ENCODE data around the gene RBM26. TPM values are rescaled to one million over a fixed set of nuclear protein-coding genes. Genes with fewer than 3 reads are reported as not detected.

The RBM26 gene
- total RNA-seq, 1 donor from 2014 or later, result 44.0 TPM

DNA sequence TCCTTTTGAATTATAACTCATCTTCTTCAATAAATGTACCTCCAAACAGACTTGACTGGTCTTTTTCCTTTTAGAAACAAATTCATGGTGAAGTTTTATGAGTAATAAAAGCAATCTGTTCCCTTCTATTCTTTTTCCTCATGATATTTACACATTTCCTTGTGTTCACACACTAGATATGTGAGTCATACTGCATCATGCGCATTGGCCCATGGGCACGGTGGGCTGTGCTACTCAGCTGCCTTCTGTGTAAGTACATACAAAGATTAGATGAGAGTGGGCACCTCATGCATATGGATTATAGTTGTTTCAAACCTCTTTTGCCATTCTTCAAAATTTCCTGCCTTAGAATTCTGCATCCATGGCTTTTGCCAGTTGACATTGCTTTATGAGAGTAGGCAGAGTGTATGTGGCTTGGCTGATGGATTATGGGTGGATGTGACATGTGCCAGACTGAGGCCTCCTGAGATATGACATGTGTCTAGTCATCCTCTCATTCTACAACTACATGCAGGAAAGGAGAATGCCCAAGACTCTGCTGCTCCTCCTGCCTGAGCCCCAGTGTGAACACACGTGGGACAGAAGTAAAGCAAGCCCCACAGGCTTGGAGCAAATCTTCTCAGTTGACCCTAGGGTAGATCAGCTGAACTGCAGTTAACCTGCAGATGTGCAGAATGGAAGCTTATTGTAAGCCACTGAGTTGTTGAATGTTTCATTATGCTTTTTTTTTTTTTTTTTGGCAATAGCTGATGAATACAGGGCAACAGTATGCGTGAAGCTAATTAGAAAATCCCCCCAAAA is 109.9 kb downstream of the RBM26 start:
- intact Hi-C loops (cut with DNase I), result no loop called here
- Histone ChIP-seq H3K27ac (no peak overlapping the region), H3K4me1 (no peaks in the 10 kb centered on the region), H3K36me3 (no peaks in the 10 kb centered on the region), H3K27me3 (ENCODE audit: low read depth) (no peaks in the 10 kb centered on the region), H3K4me3 (no peak overlapping the region), H3K9me3 (peaks cover 4% of the 10 kb centered on the region)
- ATAC-seq, result no peak
- DNase-seq, result no peak
- no peak for TF ChIP-seq CTCF (IDR thresholded peaks at IDR 0.05)

- no peak overlapping the region for H3K4me3 ChIP-seq
Measured at GRCh38 chr13:79290595-79291244, 115.3 kb downstream of the RBM26 start.

GRCh38 chr13:79289571-79289970 is 116.5 kb downstream of the RBM26 start:
- Histone ChIP-seq H3K9me3 (no peaks in the 10 kb centered on the region), H3K27ac (no peak overlapping the region), H3K4me1 (no peaks in the 10 kb centered on the region), H3K27me3 (ENCODE audit: low read depth) (no peaks in the 10 kb centered on the region), H3K36me3 (no peaks in the 10 kb centered on the region), H3K4me3 (no peak overlapping the region)
- no peak for TF ChIP-seq CTCF (IDR thresholded peaks at IDR 0.05)
- DNase-seq (no peak), ATAC-seq (peak; percentile 37 to 80)
- intact Hi-C loops (cut with DNase I), result no loop called here

More at GRCh38 chr13:79290595-79291244, 115.3 kb downstream of the RBM26 start:
- intact Hi-C loops (cut with DNase I), result no loop called here
- ATAC-seq (no peak), DNase-seq (no peak)
- no peaks in the 10 kb centered on the region for H3K27me3 ChIP-seq (ENCODE audit: low read depth)
- TF ChIP-seq CTCF (IDR thresholded peaks at IDR 0.05), result no peak
- H3K4me1 ChIP-seq, result no peaks in the 10 kb centered on the region
- H3K27ac ChIP-seq, result no peak overlapping the region
- H3K9me3 ChIP-seq, result no peaks in the 10 kb centered on the region
- H3K36me3 ChIP-seq, result no peaks in the 10 kb centered on the region

- H3K9me3 ChIP-seq, result no peaks in the 10 kb centered on the region
- ATAC-seq (no peak), DNase-seq (no peak)
- H3K27ac ChIP-seq, result no peak overlapping the region
- no peaks in the 10 kb centered on the region for H3K4me1 ChIP-seq
- intact Hi-C loops (cut with DNase I), result no loop called here
- H3K36me3 ChIP-seq, result no peaks in the 10 kb centered on the region
- TF ChIP-seq CTCF (IDR thresholded peaks at IDR 0.05), result no peak
- no peaks in the 10 kb centered on the region for H3K27me3 ChIP-seq (ENCODE audit: low read depth)
- H3K4me3 ChIP-seq, result no peak overlapping the region
Measured at GRCh38 chr13:79287939-79288795, 117.9 kb downstream of the RBM26 start.

- H3K27me3 ChIP-seq (ENCODE audit: low read depth), result no peaks in the 10 kb centered on the region
- H3K27ac ChIP-seq, result no peak overlapping the region
- no peaks in the 10 kb centered on the region for H3K36me3 ChIP-seq
- peak in 1 of 2 donors; percentile 51 for ATAC-seq
- TF ChIP-seq CTCF (IDR thresholded peaks at IDR 0.05), result no peak
- H3K9me3 ChIP-seq, result no peaks in the 10 kb centered on the region
- no peak overlapping the region for H3K4me3 ChIP-seq
- DNase-seq, result no peak
- intact Hi-C loops (cut with DNase I), result no loop called here
- H3K4me1 ChIP-seq, result no peaks in the 10 kb centered on the region
Measured at GRCh38 chr13:79285159-79285558, 120.9 kb downstream of the RBM26 start.
